ENCODE measurements around the gene HTR1E. TPM values are rescaled to one million over a fixed set of nuclear protein-coding genes. Genes with fewer than 3 reads are reported as not detected.

HTR1E gene
- total RNA-seq, result not detected in 2 replicates

DNA sequence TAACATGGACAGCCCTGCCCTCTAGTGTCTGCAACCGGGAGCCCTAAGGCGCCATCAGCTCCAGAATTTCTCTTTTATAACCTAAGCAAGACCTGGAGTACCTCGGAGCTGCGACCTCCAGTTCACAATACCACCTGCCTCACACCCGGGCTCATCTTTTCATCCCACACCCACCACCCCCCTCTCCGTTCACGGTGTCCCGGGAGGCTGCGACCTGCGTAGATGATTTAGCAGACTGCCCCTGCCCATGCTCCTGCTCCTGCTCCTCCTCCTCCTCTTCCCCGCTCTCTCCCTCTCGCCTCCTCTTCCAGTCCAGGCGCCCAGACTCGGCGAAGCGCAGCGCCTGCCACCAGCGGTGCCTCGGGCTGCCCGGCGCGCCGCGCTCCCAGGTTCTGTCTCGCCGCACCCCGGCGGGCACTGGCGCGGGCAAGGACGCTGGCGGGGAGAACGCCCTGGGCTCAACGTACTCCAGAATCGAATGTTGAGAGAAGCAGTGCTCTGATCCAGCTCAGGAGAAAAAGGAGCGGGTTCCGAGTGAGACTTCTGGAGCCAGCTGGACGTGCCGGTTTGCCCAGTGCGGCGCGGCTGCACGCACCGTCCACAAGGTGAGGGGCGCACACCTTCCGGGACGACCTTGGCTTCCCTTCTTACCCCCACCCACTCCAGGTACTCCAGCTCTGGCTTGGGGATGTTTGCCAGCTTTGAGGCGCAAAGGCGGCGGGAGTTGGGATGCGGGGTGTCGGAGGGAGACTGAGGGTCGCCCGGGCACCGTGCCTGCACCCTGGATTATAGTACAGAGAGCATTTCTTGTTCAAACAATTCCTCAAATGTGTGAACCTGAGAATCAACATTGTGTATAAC is at the start of gene HTR1E:
Gene HTR1E, plus strand, starts transcription at position 310 of the 861 bp plus-strand sequence. CDS start 77,807 bp downstream, outside the sequence.

Small RNA genes lying within 50 kb of the gene (small RNA-seq; reads per million reads assigned to genes)
- gene AL157777.2 (not detected), gene MTHFD2P2 (not detected)

Other genes starting within 250 kb of the HTR1E start
- gene CGA, start 157.6 kb downstream of the HTR1E start, total RNA-seq, result not detected in 2 replicates
- gene ZNF292, start 218.0 kb downstream of the HTR1E start, total RNA-seq, result 38.1 and 49.2 TPM in 2 replicates